ENCODE results near the gene UMAD1. TPM values are rescaled to one million over a fixed set of nuclear protein-coding genes. Genes with fewer than 3 reads are reported as not detected.

Gene UMAD1
- total RNA-seq, 4 donors from 2014 or later: 15.2 to 28.2 (median 18.7) TPM

- Histone ChIP-seq H3K27me3 (no peaks in the 10 kb centered on the region), H3K27ac (no peak overlapping the region), H3K9me3 (no peaks in the 10 kb centered on the region), H3K4me3 (no peak overlapping the region), H3K36me3 (no peaks in the 10 kb centered on the region), H3K4me1 (no peaks in the 10 kb centered on the region)
- DNase-seq: no peak
- no peak for TF ChIP-seq POLR2A (IDR thresholded peaks at IDR 0.05)
- TF ChIP-seq, protein P1, sequence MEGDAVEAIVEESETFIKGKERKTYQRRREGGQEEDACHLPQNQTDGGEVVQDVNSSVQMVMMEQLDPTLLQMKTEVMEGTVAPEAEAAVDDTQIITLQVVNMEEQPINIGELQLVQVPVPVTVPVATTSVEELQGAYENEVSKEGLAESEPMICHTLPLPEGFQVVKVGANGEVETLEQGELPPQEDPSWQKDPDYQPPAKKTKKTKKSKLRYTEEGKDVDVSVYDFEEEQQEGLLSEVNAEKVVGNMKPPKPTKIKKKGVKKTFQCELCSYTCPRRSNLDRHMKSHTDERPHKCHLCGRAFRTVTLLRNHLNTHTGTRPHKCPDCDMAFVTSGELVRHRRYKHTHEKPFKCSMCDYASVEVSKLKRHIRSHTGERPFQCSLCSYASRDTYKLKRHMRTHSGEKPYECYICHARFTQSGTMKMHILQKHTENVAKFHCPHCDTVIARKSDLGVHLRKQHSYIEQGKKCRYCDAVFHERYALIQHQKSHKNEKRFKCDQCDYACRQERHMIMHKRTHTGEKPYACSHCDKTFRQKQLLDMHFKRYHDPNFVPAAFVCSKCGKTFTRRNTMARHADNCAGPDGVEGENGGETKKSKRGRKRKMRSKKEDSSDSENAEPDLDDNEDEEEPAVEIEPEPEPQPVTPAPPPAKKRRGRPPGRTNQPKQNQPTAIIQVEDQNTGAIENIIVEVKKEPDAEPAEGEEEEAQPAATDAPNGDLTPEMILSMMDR (IDR thresholded peaks at IDR 0.05): no peak
Measured at GRCh38 chr7:7793921-7794320, 153.4 kb downstream of the UMAD1 start.

DNA sequence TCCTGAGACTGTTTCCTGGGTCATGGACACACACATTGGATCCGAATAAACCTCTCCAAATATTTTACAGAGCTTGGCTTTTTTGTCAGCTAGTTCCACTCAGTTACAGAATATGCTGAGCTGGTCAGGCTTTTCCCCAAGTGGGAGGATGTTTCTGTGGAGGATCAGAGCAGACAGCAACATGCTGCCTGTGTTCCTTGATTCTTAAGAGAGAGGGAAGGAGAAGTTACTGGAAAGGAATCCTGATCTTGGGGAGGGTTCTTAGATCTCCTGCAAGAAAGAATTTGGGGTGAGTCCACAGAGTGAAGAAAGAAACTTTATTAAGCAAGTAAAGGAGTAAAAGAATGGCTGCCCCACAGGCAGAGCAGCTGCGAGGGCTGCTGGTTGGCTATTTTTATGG, 154.7 kb downstream of the UMAD1 start:
- Histone ChIP-seq H3K27ac (no peak overlapping the region), H3K4me1 (no peaks in the 10 kb centered on the region), H3K4me3 (no peak overlapping the region), H3K9me3 (no peaks in the 10 kb centered on the region), H3K36me3 (no peaks in the 10 kb centered on the region), H3K27me3 (no peaks in the 10 kb centered on the region)
- no peak for DNase-seq
- no peak for TF ChIP-seq POLR2A (IDR thresholded peaks at IDR 0.05)
- TF ChIP-seq, protein P1 (IDR thresholded peaks at IDR 0.05): no peak

GRCh38 chr7:7795630-7796121, 155.1 kb downstream of the UMAD1 start:
- Histone ChIP-seq H3K4me1 (no peaks in the 10 kb centered on the region), H3K27ac (no peak overlapping the region), H3K27me3 (no peaks in the 10 kb centered on the region), H3K4me3 (no peak overlapping the region), H3K36me3 (no peaks in the 10 kb centered on the region), H3K9me3 (no peaks in the 10 kb centered on the region)
- DNase-seq: no peak
- no peak for TF ChIP-seq POLR2A (IDR thresholded peaks at IDR 0.05)
- TF ChIP-seq, protein P1 (IDR thresholded peaks at IDR 0.05): no peak

GRCh38 chr7:7798510-7798909, 158.0 kb downstream of the UMAD1 start:
- Histone ChIP-seq H3K27me3 (no peaks in the 10 kb centered on the region), H3K36me3 (no peaks in the 10 kb centered on the region), H3K4me1 (no peaks in the 10 kb centered on the region), H3K9me3 (no peaks in the 10 kb centered on the region), H3K4me3 (no peak overlapping the region), H3K27ac (no peak overlapping the region)
- TF ChIP-seq, protein P1 (IDR thresholded peaks at IDR 0.05): no peak
- TF ChIP-seq POLR2A (IDR thresholded peaks at IDR 0.05): no peak
- DNase-seq: no peak

- TF ChIP-seq, protein P1 (IDR thresholded peaks at IDR 0.05): no peak
- TF ChIP-seq POLR2A (IDR thresholded peaks at IDR 0.05): no peak
- DNase-seq: no peak
Measured at GRCh38 chr7:7799138-7799537, 158.6 kb downstream of the UMAD1 start.

GRCh38 chr7:7802531-7802930, 162.0 kb downstream of the UMAD1 start:
- Histone ChIP-seq H3K4me3 (no peak overlapping the region), H3K9me3 (no peaks in the 10 kb centered on the region), H3K27me3 (no peaks in the 10 kb centered on the region), H3K36me3 (no peaks in the 10 kb centered on the region), H3K4me1 (no peaks in the 10 kb centered on the region), H3K27ac (no peak overlapping the region)
- DNase-seq: no peak
- TF ChIP-seq, protein P1 (IDR thresholded peaks at IDR 0.05): no peak

More at GRCh38 chr7:7799138-7799537, 158.6 kb downstream of the UMAD1 start:
- Histone ChIP-seq H3K4me3 (no peak overlapping the region), H3K27ac (no peak overlapping the region), H3K4me1 (no peaks in the 10 kb centered on the region), H3K9me3 (no peaks in the 10 kb centered on the region), H3K36me3 (no peaks in the 10 kb centered on the region), H3K27me3 (no peaks in the 10 kb centered on the region)

All from Peyer's patch (tissue), 4 donors.